ENCODE measurements around the gene EEPD1.

EEPD1 gene

DNA sequence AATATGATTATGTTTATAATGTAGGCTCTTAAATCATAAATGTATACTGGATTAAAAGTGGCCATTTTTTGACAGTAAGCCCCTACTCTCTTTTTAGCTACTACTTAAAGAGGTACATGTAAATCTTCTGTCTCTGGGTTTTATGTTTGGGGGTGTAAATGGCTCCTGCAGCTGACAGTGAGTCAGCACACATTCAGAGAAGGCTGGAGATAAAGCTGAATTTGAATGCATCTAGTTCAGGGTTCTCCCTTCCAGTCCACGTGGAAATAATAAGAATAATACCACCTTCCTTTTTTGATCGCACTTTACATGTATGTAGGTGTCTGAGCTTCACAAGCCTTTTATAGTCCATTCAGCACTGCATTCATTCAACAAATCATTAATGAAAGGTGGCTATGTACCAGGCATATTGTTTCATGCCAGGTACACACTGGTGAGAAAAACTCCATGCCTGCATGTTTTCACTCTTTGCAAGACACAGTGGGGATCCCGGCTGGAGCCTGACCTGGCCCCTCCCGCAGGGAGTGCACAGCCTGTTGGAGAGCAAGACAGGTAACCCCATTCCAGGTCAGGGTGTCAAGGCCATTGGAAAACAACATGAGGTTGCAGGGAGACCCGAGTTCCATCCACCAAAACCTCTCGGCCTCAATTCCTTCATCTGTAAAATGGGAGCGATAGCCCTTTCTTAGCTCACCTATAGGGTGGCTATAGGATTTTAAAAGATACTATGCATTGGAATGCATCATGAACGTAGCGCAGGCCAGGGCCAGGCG, 129.1 kb downstream of the EEPD1 start:
- POLR2A ChIA-PET, result no interaction called here
- Histone ChIP-seq H3K9me3 (ENCODE audit: control insufficient read depth, insufficient read depth, low read depth, low read length) (no peaks in the 10 kb centered on the region), H3K4me3 (ENCODE audit: low read depth, low read length) (no peak overlapping the region), H3K4me1 (ENCODE audit: control insufficient read depth, insufficient read depth, low read length) (peaks cover 28% of the 10 kb centered on the region), H3K36me3 (ENCODE audit: control insufficient read depth in 2 of 2, insufficient read depth in 1 of 2, low read length in 2 of 2) (no peaks in the 10 kb centered on the region), H3K27ac (ENCODE audit: extremely low read depth, low read depth, low read length) (no peak overlapping the region)
- TF ChIP-seq, protein P1, sequence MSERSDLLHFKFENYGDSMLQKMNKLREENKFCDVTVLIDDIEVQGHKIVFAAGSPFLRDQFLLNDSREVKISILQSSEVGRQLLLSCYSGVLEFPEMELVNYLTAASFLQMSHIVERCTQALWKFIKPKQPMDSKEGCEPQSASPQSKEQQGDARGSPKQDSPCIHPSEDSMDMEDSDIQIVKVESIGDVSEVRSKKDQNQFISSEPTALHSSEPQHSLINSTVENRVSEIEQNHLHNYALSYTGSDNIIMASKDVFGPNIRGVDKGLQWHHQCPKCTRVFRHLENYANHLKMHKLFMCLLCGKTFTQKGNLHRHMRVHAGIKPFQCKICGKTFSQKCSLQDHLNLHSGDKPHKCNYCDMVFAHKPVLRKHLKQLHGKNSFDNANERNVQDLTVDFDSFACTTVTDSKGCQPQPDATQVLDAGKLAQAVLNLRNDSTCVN (tag by site-specific recombination; optimal IDR thresholded peaks at IDR 0.05), result no peak
- TF ChIP-seq ZNF169 (tag by site-specific recombination; IDR thresholded peaks at IDR 0.05), result no peak
- TF ChIP-seq, protein P2, sequence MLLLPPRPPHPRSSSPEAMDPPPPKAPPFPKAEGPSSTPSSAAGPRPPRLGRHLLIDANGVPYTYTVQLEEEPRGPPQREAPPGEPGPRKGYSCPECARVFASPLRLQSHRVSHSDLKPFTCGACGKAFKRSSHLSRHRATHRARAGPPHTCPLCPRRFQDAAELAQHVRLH (tag by site-specific recombination; IDR thresholded peaks at IDR 0.05), result no peak
- TF ChIP-seq ZNF112 (tag by site-specific recombination; IDR thresholded peaks at IDR 0.05), result no peak
- TF ChIP-seq KLF8 (tag by site-specific recombination; IDR thresholded peaks at IDR 0.05), result no peak
- TF ChIP-seq ZNF274 (IDR thresholded peaks at IDR 0.05; ENCODE audit: low read length), result no peak
- no peak for TF ChIP-seq ZNF274 (tag by site-specific recombination; IDR thresholded peaks at IDR 0.05; ENCODE audit: borderline replicate concordance)
- TF ChIP-seq, protein P3, sequence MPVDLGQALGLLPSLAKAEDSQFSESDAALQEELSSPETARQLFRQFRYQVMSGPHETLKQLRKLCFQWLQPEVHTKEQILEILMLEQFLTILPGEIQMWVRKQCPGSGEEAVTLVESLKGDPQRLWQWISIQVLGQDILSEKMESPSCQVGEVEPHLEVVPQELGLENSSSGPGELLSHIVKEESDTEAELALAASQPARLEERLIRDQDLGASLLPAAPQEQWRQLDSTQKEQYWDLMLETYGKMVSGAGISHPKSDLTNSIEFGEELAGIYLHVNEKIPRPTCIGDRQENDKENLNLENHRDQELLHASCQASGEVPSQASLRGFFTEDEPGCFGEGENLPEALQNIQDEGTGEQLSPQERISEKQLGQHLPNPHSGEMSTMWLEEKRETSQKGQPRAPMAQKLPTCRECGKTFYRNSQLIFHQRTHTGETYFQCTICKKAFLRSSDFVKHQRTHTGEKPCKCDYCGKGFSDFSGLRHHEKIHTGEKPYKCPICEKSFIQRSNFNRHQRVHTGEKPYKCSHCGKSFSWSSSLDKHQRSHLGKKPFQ (tag by site-specific recombination; IDR thresholded peaks at IDR 0.05), result no peak
- no peak for TF ChIP-seq KLF7 (tag by site-specific recombination; IDR thresholded peaks at IDR 0.05; ENCODE audit: borderline replicate concordance)
- TF ChIP-seq ZNF433 (tag by site-specific recombination; IDR thresholded peaks at IDR 0.05; ENCODE audit: low read depth), result no peak
- TF ChIP-seq ZFP41 (tag by site-specific recombination; IDR thresholded peaks at IDR 0.05; ENCODE audit: borderline replicate concordance), result no peak
- no peak for TF ChIP-seq BCL11B (tag by site-specific recombination; IDR thresholded peaks at IDR 0.05; ENCODE audit: low read depth)
- TF ChIP-seq, protein P4, sequence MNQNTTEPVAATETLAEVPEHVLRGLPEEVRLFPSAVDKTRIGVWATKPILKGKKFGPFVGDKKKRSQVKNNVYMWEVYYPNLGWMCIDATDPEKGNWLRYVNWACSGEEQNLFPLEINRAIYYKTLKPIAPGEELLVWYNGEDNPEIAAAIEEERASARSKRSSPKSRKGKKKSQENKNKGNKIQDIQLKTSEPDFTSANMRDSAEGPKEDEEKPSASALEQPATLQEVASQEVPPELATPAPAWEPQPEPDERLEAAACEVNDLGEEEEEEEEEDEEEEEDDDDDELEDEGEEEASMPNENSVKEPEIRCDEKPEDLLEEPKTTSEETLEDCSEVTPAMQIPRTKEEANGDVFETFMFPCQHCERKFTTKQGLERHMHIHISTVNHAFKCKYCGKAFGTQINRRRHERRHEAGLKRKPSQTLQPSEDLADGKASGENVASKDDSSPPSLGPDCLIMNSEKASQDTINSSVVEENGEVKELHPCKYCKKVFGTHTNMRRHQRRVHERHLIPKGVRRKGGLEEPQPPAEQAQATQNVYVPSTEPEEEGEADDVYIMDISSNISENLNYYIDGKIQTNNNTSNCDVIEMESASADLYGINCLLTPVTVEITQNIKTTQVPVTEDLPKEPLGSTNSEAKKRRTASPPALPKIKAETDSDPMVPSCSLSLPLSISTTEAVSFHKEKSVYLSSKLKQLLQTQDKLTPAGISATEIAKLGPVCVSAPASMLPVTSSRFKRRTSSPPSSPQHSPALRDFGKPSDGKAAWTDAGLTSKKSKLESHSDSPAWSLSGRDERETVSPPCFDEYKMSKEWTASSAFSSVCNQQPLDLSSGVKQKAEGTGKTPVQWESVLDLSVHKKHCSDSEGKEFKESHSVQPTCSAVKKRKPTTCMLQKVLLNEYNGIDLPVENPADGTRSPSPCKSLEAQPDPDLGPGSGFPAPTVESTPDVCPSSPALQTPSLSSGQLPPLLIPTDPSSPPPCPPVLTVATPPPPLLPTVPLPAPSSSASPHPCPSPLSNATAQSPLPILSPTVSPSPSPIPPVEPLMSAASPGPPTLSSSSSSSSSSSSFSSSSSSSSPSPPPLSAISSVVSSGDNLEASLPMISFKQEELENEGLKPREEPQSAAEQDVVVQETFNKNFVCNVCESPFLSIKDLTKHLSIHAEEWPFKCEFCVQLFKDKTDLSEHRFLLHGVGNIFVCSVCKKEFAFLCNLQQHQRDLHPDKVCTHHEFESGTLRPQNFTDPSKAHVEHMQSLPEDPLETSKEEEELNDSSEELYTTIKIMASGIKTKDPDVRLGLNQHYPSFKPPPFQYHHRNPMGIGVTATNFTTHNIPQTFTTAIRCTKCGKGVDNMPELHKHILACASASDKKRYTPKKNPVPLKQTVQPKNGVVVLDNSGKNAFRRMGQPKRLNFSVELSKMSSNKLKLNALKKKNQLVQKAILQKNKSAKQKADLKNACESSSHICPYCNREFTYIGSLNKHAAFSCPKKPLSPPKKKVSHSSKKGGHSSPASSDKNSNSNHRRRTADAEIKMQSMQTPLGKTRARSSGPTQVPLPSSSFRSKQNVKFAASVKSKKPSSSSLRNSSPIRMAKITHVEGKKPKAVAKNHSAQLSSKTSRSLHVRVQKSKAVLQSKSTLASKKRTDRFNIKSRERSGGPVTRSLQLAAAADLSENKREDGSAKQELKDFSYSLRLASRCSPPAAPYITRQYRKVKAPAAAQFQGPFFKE (tag by site-specific recombination; IDR thresholded peaks at IDR 0.05; ENCODE audit: borderline replicate concordance), result no peak
- no peak for TF ChIP-seq YY2 (tag by site-specific recombination; IDR thresholded peaks at IDR 0.05)
- no peak for TF ChIP-seq ZNF510 (tag by site-specific recombination; IDR thresholded peaks at IDR 0.05; ENCODE audit: insufficient replicate concordance)
- no peak for TF ChIP-seq GLIS2 (tag by site-specific recombination; IDR thresholded peaks at IDR 0.05)
- TF ChIP-seq, protein P5, sequence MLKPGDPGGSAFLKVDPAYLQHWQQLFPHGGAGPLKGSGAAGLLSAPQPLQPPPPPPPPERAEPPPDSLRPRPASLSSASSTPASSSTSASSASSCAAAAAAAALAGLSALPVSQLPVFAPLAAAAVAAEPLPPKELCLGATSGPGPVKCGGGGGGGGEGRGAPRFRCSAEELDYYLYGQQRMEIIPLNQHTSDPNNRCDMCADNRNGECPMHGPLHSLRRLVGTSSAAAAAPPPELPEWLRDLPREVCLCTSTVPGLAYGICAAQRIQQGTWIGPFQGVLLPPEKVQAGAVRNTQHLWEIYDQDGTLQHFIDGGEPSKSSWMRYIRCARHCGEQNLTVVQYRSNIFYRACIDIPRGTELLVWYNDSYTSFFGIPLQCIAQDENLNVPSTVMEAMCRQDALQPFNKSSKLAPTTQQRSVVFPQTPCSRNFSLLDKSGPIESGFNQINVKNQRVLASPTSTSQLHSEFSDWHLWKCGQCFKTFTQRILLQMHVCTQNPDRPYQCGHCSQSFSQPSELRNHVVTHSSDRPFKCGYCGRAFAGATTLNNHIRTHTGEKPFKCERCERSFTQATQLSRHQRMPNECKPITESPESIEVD (tag by site-specific recombination; IDR thresholded peaks at IDR 0.05), result no peak
- TF ChIP-seq ZXDB (tag by site-specific recombination; IDR thresholded peaks at IDR 0.05), result no peak
- CTCF ChIA-PET, result interaction anchor here (1.2 kb wide), 1 partner anchor 10 kb away, joined by 6 read pairs; no protein-coding TSS in a partner anchor
